CD4-positive, alpha-beta T cell (primary cell): ENCODE data around the gene PSTK. TPM values are rescaled to one million over a fixed set of nuclear protein-coding genes. Genes with fewer than 3 reads are reported as not detected.

Experiments
- ATAC-seq: fragments of 200-7000 bp; cut with Tn5 transposase; one replicate; pipeline ENCODE4 v1.10.0; 2022; ENCODE audit warnings: mild to moderate bottlenecking; ENCODE audit not compliant: poor library complexity
- CTCF ChIA-PET: fragments of 350-600 bp; sonication (Branson Sonifier 250); formaldehyde crosslinking; loops from one replicate; lab custom pipeline; 2021; ENCODE audit warnings: antibody characterized with exemption, inconsistent platforms; lab: Charles Lee
- POLR2A ChIA-PET: fragments of 350-600 bp; sonication (Branson Sonifier 250); formaldehyde crosslinking; loops from one replicate; lab custom pipeline; 2021; ENCODE audit warnings: antibody characterized with exemption, inconsistent platforms; lab: Charles Lee
- DNase-seq, 14 experiments: peaks; one replicate each; pipeline ENCODE4 v3.0.0-alpha.2; 2013 to 2020; ENCODE audit warnings: mixed read lengths in 2 of 14
- H3K27ac ChIP-seq, 2 donors: one replicate each; pipeline versions ENCODE4 v1.5.1 to v1.7.0; 2013; ENCODE audit warnings: low read length in 2 of 2, low read depth in 1 of 2, mild to moderate bottlenecking in 1 of 2
- H3K27me3 ChIP-seq, 2 experiments: 1 replicate in 1 of 2; 2 replicates in 1 of 2; pipeline versions ENCODE4 v1.6.1 to v1.7.0; 2013; ENCODE audit warnings: low read length in 2 of 2, control low read depth in 1 of 2, mild to moderate bottlenecking in 1 of 2, moderate library complexity in 1 of 2; ENCODE audit not compliant: insufficient read depth in 2 of 2, control insufficient read depth in 1 of 2
- H3K36me3 ChIP-seq: one replicate; pipeline ENCODE4 v1.6.1; 2013; ENCODE audit warnings: low read length, control low read depth; ENCODE audit not compliant: insufficient read depth
- H3K4me1 ChIP-seq: one replicate; pipeline ENCODE4 v1.6.1; 2013; ENCODE audit warnings: low read length, control low read depth; ENCODE audit not compliant: insufficient read depth
- H3K4me3 ChIP-seq: one replicate; pipeline ENCODE4 v1.5.1; 2013; ENCODE audit warnings: mild to moderate bottlenecking, low read length, moderate library complexity
- H3K9me3 ChIP-seq, 2 experiments: 1 replicate in 1 of 2; 2 replicates in 1 of 2; pipeline versions ENCODE4 v1.6.1 to v1.7.0; 2013; ENCODE audit warnings: low read length in 2 of 2, mild to moderate bottlenecking in 2 of 2, control low read depth in 1 of 2, moderate library complexity in 1 of 2; ENCODE audit not compliant: control insufficient read depth in 1 of 2, insufficient read depth in 1 of 2
- H3K27ac Mint-ChIP-seq: one replicate; pipeline ENCODE4 v1.8.0; 2020; ENCODE audit warnings: mixed read lengths
- H3K27me3 Mint-ChIP-seq: one replicate; pipeline ENCODE4 v1.8.0; 2021; ENCODE audit warnings: mixed read lengths
- H3K36me3 Mint-ChIP-seq: one replicate; pipeline ENCODE4 v1.8.0; 2021; ENCODE audit warnings: low read depth, mixed read lengths
- H3K4me1 Mint-ChIP-seq: one replicate; pipeline ENCODE4 v1.8.0; 2021; ENCODE audit warnings: low read depth, mixed read lengths
- H3K4me3 Mint-ChIP-seq: one replicate; pipeline ENCODE4 v1.8.0; 2020; ENCODE audit warnings: mild to moderate bottlenecking, mixed read lengths
- H3K9me3 Mint-ChIP-seq: one replicate; pipeline ENCODE4 v1.8.0; 2020; ENCODE audit warnings: mixed read lengths
- CTCF ChIP-seq: fragments of 200-600 bp; IDR thresholded peaks from one replicate; pipeline ENCODE4 v1.8.0; 2022; ENCODE audit warnings: antibody characterized with exemption, mild to moderate bottlenecking
- intact Hi-C, 2 experiments: fragments of 100-400 bp; cut with DNase I in 1 of 2; cut with micrococcal nuclease in 1 of 2; formaldehyde crosslinking; loops; one replicate each; pipeline versions ENCODE4 v1.15.1 to v1.9.0; 2023 to 2025; cut with DNase I, micrococcal nuclease
- total RNA-seq, 174 experiments: library from RNA in 2 of 174; stranded (reverse) in 2 of 174; gene quantifications; one replicate each; pipeline ENCODE4 v1.2.3 and lab custom pipeline; 2021 to 2026

The PSTK gene
- total RNA-seq, 2 experiments from 2014 or later = 16.1 to 18.6 TPM

- H3K27me3 Mint-ChIP-seq = peaks cover 3% of the 10 kb centered on the region
- no peak for ATAC-seq
- intact Hi-C loops = no loop called here
- CTCF ChIA-PET = no interaction called here
- H3K36me3 Mint-ChIP-seq = no peaks in the 10 kb centered on the region
- no peaks in the 10 kb centered on the region for H3K4me1 Mint-ChIP-seq
- POLR2A ChIA-PET = no interaction called here
- Histone ChIP-seq H3K4me1 (no peaks in the 10 kb centered on the region), H3K9me3 (no peaks in the 10 kb centered on the region), H3K27me3 (peaks cover 0 to 6% of the 10 kb centered on the region in 2 experiments), H3K27ac (no peak overlapping the region), H3K4me3 (no peak overlapping the region), H3K36me3 (no peaks in the 10 kb centered on the region)
- no peaks in the 10 kb centered on the region for H3K9me3 Mint-ChIP-seq
- no peak for TF ChIP-seq CTCF
- no peak overlapping the region for H3K4me3 Mint-ChIP-seq
- H3K27ac Mint-ChIP-seq = no peak overlapping the region
- DNase-seq = no peak
These were observed 6.2 kb upstream of the PSTK start for GRCh38 chr10:122974023-122974422.

- H3K4me1 Mint-ChIP-seq = no peaks in the 10 kb centered on the region
- no peak for DNase-seq
- intact Hi-C loops = no loop called here
- no peaks in the 10 kb centered on the region for H3K9me3 Mint-ChIP-seq
- Histone ChIP-seq H3K36me3 (no peaks in the 10 kb centered on the region), H3K27me3 (peaks cover 0 to 6% of the 10 kb centered on the region in 2 experiments), H3K9me3 (no peaks in the 10 kb centered on the region), H3K27ac (no peak overlapping the region), H3K4me1 (peaks cover 3% of the 10 kb centered on the region), H3K4me3 (no peak overlapping the region)
- H3K27ac Mint-ChIP-seq = no peak overlapping the region
- peaks cover 3% of the 10 kb centered on the region for H3K27me3 Mint-ChIP-seq
- ChIA-PET POLR2A (no interaction called here), CTCF (no interaction called here)
- H3K36me3 Mint-ChIP-seq = no peaks in the 10 kb centered on the region
- no peak overlapping the region for H3K4me3 Mint-ChIP-seq
- TF ChIP-seq CTCF = no peak
- ATAC-seq = no peak
These were observed 5.6 kb upstream of the PSTK start for GRCh38 chr10:122974543-122975064.

- CTCF ChIA-PET = interaction anchor here (0.6 to 2.5 kb wide), 5 partner anchors 17 to 27 kb away, joined by 3 to 27 read pairs (median 3); partner anchors contain the start of genes ACADSB, C10orf88 and IKZF5
- H3K27ac ChIP-seq = no peak overlapping the region
These were observed 864 bp downstream of the PSTK start for GRCh38 chr10:122981066-122981464.

More at GRCh38 chr10:122981066-122981464, 864 bp downstream of the PSTK start:
- Mint-ChIP-seq H3K4me3 (peak overlapping the region; percentile 94), H3K27me3 (no peaks in the 10 kb centered on the region), H3K27ac (peak overlapping the region; percentile 96), H3K9me3 (no peaks in the 10 kb centered on the region), H3K4me1 (peaks cover 18% of the 10 kb centered on the region), H3K36me3 (peaks cover 27% of the 10 kb centered on the region)
- Histone ChIP-seq H3K4me1 (peaks cover 16% of the 10 kb centered on the region), H3K4me3 (peak overlapping the region; percentile 85), H3K9me3 (no peaks in the 10 kb centered on the region), H3K27me3 (no peaks in the 10 kb centered on the region), H3K36me3 (peaks cover 5% of the 10 kb centered on the region)
- intact Hi-C loops = loop anchor here in 1 of 2 experiments (2.0 kb wide), 1 partner anchor 26 kb away; the partner anchor contains the start of gene C10orf88
- TF ChIP-seq CTCF = no peak
- POLR2A ChIA-PET = interaction anchor here (1.4 to 3.4 kb wide), 7 partner anchors 25 to 261 kb away, joined by 3 to 74 read pairs (median 5); partner anchors contain the start of genes ACADSB, C10orf88, FAM24B and IKZF5
- ATAC-seq (no peak), DNase-seq (peak in 2 of 14 experiments; percentile 26 to 37)
